Breast epithelium (tissue), 3 donors: ENCODE measurements around the gene ARHGEF26.

Experiments used
- POLR2A ChIP-seq: fragments of 450-650 bp; IDR thresholded peaks from one replicate; pipeline ENCODE4 v1.6.1; 2016; ENCODE audit warnings: antibody characterized with exemption, mild to moderate bottlenecking, moderate library complexity
- TF ChIP-seq, protein P1 (sequence below), 3 donors: fragments of 450-650 bp; IDR thresholded peaks; one replicate each; pipeline ENCODE4 v1.5.1; 2016 to 2017; ENCODE audit warnings: antibody characterized with exemption in 3 of 3, mild to moderate bottlenecking in 3 of 3, moderate library complexity in 3 of 3

- TF ChIP-seq, protein P1, sequence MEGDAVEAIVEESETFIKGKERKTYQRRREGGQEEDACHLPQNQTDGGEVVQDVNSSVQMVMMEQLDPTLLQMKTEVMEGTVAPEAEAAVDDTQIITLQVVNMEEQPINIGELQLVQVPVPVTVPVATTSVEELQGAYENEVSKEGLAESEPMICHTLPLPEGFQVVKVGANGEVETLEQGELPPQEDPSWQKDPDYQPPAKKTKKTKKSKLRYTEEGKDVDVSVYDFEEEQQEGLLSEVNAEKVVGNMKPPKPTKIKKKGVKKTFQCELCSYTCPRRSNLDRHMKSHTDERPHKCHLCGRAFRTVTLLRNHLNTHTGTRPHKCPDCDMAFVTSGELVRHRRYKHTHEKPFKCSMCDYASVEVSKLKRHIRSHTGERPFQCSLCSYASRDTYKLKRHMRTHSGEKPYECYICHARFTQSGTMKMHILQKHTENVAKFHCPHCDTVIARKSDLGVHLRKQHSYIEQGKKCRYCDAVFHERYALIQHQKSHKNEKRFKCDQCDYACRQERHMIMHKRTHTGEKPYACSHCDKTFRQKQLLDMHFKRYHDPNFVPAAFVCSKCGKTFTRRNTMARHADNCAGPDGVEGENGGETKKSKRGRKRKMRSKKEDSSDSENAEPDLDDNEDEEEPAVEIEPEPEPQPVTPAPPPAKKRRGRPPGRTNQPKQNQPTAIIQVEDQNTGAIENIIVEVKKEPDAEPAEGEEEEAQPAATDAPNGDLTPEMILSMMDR (IDR thresholded peaks at IDR 0.05), result no peak
- TF ChIP-seq POLR2A, result no peak
Measured at GRCh38 chr3:154111365-154111935, 9.7 kb upstream of the ARHGEF26 start.
